Stimulated activated CD4-positive, alpha-beta T cell treated with anti-CD3 and anti-CD28 coated beads, Interleukin-1b, Interleukin-23, amount 100 ng/mL, for 24 hours (primary cell): ENCODE data around the gene BTN3A1.

ENCODE experiments used
- DNase-seq, 4 experiments: peaks; one replicate each; pipeline ENCODE4 v3.0.0-alpha.2; 2020; ENCODE audit warnings: low read depth in 4 of 4, low spot score in 1 of 4

Gene BTN3A1

DNA sequence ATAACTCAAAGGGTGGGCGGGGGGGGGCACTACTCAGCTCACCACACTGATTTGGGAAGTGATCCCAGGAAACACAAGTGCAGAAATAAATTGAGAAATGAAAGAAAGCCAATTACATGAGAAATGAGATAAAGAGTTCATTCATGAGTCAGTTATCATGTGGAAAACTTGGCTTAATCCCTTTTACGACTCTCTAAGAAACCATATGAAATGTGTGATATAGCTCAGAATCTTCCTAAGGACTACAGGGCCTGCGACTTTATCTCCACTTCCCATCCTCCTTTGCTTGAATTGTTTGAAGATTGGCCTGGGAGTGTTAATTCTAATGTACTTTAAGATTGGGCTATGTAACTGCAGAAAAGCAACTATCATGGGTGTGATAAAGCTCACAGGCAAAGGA is 22.8 kb upstream of the BTN3A1 start:
- no peak for DNase-seq

DNA sequence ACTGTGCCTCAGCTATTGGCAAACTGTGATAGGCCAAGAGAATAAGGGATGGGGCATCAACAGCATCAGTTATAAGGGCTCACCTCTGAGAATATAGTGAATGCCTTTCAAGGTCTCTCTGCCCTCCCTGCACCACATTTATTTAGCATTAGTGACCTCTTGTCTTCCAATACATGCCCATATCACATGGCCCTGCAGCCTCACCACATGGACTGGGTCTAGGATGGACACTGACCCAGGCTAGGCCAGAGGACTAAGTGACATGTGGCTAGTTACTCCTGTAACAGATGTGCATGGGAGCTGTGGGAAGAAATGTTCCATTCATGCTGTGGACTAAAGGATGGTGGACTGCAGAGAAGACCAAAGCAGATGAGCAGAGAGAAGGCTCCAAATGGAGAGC is 22.3 kb upstream of the BTN3A1 start:
- DNase-seq: no peak

DNA sequence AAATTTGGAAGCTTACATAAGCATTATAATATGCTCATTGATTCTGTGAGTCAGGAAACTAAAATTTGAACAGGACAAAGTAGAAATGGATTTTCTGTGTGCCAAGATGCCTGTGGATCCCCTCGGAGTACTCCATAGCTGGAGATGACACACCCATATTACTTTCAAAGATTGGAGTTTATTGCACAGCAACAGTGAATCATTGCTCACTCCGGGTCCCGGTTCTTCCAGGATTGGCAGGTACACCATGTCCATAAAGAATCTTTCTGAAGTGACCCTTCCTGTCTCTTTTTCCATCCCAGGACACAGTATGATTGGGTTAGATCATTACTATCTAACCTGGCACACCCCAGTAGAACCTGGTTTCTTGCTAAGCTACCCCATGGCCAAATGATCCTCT is 21.8 kb upstream of the BTN3A1 start:
- DNase-seq: no peak

DNA sequence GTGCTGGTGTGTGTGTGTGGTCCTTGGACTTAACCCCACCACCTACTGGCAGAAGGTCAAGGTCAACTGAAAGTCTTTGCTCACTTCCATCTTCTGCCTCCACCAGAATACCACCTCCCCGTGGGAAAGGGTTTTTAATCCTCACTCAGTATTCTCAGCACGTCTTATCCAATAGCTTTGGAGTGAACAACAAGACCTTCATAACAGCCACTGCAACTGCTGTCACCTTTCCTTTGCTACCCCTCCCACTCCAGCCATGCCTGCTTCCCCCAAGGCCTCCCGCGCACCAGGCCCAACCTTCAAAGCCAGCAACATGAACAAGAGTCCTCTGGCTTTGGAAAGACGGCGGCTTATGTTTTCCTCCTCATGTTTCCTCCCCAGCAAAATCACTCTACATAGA is 20.0 kb upstream of the BTN3A1 start:
- DNase-seq: no peak

DNA sequence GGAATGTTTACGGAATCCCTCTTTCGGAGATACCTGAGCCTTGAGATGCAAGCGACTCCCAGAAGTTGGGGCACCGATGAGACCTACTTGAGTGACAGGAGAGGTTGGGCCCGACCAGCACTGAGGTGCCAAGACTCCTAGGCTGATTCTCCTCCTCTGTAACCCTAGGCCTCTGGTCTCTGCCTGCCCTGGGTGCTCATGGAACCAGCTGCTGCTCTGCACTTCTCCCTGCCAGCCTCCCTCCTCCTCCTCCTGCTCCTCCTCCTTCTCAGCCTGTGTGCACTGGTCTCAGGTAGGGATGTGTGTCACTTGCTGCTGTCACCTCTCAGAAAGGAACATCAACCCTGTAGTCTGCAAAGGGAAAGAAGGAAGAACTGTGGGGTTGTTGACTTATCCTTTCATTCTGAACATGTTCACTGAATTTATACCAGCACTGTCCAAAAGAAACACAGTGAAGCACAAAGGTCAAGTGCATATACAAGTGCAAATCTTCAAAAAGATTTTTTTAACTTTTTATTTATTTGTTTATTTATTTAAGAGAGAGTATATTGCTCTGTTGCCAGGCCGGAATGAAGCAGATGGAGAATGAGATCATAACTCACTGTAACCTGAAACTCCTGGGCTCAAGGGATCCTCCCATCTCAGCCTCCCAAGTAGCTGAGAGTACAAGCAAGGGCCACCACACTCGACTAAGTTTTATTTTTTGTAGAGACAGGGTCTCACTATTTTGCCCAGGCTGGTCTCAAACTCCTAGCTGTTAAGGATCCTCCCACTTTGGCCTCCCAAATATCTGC is 18.3 kb upstream of the BTN3A1 start:
- no peak for DNase-seq

DNA sequence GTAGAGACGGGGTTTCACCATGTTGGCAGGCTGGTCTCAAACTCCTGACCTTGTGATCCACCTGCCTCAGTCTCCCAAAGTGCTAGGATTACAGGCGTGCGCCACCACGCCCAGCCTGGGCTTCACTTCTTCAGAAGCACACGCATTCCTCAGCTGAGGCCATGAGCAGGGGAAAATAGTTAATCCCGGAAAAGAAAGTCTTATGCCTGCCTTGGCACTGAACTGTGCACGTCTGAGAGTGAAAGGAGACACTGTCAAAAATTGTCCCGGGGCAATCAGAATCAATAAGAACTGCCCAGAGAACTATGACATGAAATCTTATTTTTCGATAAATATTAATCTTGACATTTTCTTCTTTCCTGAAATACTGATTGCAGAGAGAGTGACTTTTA is 16.3 kb upstream of the BTN3A1 start:
- DNase-seq: no peak

DNA sequence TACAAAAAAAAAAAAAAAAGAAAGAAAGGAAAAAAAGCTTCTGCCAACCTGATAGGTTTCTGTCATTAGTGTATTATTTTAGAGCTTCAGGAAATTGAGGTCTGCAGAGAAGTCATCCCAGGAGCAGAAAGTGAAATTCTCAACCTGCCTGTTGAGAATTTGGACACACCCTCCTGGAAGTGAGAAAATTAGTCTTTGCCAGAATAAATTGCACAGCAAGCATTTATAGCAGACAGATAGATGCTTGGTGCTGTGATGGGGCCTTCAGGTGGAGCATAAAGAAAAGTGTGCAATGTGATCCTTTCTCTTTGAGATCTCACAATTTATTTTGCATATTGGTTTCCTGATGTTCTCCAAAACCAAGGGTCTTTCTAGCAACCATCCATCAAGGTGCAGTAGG is 14.5 kb upstream of the BTN3A1 start:
- no peak for DNase-seq

DNA sequence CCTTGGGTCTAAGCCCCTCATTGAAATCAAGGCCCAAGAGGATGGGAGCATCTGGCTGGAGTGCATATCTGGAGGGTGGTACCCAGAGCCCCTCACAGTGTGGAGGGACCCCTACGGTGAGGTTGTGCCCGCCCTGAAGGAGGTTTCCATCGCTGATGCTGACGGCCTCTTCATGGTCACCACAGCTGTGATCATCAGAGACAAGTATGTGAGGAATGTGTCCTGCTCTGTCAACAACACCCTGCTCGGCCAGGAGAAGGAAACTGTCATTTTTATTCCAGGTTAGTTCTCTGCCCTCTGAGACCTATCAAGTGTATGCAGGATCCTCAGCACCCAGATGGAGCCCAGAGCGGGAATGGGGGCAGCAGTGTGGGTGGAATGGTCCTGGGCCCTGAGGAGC is 14.1 kb upstream of the BTN3A1 start:
- DNase-seq: no peak

DNA sequence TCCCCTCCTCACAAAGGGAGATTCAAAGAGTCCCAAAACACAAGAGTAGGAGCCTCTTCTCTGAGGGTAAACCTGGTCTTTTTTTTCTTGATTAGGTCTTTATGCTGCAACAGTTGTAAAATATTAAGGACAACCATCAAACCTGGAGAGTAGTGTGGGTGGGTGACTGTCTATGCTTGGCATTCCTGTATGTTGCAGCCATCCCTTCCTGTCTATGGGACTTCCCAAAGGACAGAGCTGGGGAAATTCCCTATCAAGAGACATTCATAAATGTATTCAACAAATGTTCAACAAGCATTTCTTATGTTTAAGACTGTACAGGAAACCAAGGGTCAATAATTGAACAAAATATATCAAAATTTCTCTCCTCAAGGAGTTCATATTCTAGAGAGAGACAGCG is 13.6 kb upstream of the BTN3A1 start:
- no peak for DNase-seq

DNA sequence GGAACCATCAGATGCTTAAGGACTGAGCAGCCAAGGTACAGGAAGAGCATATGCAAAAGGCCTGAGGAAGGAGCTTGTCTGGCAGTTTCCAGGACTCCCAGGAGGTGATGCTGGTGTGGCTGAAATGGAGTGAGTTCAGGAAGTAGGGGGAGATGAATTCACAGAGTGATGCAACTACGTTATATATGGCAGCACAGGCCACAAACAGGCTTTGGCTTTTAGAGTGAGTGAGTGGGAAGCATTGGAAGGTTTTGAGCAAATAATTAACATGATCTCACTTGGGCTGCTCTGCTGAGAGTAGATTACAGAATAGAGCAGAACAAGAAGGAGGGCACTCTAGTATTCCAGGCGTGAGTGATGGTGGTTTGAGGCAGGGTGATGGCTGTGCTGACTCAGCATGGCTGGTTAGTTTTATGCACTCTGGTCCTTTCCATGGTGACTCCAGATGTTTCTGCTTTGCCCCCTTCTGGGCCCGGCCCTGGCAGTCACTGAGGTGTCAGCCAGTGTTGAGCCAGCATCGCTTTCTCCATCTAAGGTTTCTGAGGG is 12.7 kb upstream of the BTN3A1 start:
- no peak for DNase-seq

DNA sequence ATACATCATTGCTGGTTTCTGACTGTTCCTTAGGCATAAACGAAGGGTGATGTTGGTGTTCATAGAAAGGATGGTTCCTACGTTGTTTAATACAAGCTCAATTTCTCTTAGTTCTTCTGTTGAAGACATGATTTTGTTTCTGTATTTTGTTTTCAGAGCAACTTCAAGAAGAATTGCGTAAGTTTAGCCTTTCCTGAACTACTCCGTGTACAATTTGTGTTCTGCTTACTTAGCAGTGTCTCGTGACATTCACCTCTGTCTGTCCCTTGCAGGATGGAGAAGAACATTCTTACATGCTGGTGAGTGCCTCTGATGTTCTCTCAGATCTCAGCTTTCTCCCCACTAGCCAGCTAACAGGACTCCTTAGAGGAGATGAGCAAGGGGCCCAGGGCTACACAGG is 11.5 kb upstream of the BTN3A1 start:
- no peak for DNase-seq

DNA sequence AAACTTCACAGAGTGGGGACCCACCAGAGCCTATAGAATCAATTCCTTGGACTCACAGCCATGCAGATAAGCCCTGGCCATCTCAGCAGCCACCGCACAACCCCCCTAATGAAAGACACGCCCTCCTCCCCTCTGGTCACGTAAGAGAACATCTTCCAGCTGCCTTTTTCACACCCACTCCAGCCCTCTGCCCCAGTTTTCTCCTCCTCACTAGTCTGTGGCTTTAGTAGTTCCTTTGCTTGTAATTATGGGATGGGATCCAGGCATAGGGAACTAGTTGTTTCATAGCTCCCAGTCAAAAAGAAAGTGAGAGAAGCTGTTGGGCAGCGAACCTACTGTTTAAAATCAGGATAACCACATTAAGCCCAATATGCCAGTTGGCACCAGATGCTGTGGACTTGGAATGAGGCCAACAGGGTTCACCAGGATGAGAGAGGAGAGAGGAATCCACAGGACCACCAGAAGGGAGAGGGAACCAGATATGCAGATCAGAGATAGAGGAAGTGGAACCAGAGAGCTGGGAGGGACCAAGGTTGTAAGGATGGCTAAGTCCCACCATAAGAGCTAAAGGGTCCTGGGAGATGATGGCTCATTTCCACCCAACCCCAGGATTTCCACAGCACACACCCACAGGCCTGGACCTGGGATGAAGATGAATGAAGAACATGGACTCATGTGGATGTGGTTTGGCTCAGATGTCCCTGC is 9.0 kb upstream of the BTN3A1 start:
- no peak for DNase-seq

DNA sequence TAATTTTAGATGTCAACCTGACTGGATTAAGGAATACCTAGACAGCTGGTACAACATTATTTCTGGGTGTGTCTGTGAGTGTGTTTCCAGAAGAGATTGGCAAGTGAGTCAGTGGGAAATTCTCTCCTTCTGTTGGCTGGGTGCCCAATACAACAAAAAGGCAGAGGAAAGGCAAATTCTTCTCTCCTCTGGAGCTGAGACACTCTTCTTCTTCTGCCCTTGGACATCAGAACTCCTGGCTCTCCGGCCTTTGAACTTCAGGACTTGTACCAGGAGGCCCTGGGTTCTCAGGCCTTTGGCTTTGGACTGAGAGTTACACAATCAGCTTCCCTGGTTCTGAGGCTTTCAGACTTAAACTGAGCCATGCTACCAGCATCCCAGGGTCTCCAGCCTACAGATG is 7.8 kb upstream of the BTN3A1 start:
- DNase-seq: no peak

DNA sequence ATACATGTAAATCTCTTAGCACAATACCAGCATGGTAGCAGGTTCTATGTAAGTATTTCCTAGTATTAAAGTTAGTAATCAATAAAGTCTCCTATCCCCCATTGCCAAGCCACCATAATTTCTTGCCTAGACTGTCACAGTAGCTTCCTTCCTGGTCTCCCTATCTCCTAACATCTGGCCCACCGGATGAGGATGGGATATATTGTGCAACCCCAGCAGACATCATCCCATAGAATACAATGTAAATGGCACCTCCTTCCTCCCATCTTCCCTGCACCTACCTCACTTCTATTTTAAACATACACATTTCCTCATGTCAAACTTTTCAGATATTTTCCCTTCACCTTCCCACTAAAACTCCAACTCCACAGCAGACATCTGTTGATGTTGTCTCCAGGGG is 3.5 kb upstream of the BTN3A1 start:
- no peak for DNase-seq

DNA sequence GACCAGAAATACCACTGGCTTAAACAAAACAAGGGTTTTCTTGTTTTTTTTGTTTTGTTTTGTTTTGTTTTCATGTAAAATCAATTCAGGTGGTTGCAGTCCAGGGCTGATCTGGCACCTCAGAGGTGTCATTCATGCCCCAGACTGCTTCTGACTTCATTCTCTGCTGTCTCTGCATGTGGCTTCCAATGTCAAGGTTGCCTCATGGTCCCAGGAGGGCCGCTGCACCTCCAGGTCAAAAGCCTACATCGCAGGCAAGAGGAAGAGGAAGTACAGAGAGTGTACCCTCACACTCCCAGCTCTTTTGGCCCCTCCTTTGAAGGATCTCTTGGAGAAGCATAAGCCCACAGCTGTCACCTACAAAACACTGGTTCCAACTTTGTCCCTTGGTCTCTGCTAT is 1.4 kb upstream of the BTN3A1 start:
- DNase-seq: no peak

DNA sequence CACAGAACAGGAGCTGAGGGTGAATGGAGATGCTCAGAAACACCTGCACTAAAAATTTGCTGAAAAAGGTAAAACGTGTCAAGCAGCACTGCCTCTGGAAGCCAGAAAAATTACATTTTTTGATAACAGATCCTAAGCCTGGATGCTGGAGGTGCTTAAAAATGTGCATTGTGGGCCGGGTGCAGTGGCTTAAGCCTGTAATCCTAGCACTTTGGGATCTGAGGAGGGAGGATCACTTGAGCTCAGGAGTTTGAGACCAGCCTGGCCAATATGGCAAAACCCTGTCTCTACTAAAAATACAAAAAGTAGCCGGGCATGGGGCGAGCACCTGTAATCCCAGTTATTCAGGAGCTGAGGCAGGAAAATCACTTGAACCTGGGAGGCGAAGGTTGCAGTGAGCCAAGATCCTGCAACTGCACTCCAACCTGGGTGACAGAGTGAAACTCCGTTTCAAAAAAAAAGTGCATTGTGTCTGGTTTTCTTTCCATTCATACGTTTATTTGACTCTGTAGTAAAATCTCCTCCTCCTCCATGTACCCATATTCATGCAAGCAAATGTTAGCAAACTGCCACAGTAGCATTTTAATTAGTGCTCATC is 587 bp upstream of the BTN3A1 start:
- no peak for DNase-seq

DNA sequence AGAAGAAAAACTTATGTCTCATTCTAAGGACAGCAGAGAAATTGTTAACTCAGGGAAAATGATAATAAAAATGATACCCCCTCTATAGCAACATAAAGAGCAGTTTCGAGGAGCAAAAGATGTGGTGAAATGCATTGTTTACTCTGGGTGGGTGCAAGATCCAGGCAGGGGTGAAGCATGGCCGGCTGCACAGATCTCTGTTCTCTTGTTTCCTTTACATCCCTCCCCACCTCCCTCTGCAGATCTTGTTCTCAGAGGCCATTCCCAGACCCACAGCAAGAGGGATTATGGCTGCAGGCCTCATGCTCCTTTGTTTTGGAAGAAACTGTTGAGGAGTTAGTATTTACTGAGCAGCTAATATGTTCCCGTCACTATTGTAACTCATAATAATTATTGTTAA is 1.8 kb downstream of the BTN3A1 start:
- DNase-seq: no peak

DNA sequence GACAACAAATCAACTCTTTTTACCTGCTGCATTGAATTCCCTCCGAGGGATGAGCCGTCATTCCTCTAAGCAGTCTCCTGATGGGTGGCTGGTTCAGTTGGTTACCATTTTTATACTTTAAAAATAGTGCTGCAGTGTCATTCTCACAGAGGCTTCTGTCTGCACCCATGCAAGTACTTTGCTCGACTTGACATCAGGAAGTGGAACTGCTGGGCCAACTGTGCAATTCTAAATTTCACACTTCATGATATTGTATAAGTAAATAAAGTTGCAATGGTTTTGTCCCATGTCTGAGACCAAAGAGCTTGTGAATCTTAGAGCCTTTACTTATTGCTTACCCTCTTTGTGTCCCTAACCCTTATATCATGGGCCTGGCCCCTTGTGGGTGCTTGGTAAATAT is 2.5 kb downstream of the BTN3A1 start:
- DNase-seq: no peak

DNA sequence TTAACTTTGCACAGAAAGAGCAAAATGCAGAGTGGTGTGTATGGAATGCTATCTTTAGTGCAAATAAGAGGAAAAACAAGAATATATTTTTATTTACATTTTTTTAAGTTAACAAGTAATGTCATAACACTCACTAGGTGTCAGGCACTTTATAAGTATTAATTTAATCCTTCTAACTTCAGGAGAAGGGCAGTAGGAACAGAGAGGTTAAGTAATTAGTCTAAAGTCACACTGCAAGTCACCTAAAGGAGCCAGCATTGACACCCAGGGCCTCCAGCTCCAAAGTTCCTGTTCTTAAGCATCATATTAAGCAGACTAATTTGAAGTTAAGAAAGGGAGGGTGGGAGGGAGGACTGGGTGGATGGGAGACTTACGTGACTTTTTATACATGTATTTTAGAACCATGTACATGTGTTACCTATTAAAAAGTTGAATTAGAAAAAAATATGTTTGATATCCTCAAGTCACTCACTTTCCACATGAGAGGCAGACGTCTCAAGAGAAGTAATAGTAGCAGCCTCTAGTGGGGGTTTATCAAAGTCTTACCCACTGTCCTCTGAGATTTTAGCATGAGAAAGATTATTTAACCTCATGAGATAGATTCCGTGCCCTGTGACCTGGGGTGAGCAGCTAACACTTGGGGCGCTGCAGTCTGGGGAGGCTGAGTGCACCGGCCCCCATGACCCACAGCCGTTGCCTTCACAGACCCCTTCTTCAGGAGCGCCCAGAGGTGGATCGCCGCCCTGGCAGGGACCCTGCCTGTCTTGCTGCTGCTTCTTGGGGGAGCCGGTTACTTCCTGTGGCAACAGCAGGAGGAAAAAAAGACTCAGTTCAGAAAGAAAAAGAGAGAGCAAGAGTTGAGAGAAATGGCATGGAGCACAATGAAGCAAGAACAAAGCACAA is 7.0 kb downstream of the BTN3A1 start:
- no peak for DNase-seq

DNA sequence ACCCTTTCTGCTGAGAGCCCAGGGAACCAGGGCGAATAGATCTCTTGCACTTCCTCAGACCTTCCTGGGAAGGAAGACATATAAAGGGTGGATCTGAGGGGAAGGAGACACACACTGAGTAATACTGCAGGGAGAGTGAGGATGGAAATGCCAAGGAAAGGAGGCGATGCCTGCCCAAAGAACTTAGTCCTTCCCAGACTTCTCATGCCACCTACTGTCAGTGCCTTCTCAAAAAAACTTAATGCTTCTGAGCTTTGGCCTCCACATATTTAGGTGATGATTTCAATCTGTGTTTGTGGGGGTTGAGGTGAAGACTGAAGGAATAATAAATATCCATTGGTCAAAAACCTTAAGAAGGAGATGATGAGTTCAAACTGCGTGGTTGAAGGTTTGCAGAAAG is 9.7 kb downstream of the BTN3A1 start:
- no peak for DNase-seq

DNA sequence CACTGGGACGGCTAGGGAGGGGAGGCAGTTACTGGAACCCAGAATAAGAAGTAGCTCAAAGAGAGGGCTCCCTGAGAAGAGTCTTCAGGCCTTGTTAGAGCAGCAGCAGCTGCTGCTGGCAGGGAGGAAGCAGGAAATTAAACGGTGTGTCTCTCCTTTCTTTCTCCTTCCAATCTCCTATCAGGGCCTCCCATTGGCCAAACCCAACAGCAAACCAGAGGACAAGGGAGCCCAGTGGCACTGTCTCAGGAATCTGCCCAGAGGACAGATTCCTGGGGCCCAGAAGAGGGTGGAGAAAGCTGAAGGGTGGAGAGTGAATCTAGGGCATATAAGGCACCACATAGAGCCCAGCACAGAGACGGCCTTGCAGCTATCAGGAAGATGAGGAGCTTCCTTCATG is 10.2 kb downstream of the BTN3A1 start:
- DNase-seq: no peak
